ENCODE data around the gene SPACDR.
"Not testable (repeated sequence)": the region's sequence is repeated elsewhere in the genome, so short reads cannot be mapped to it uniquely, and the experiment has no call there.

SPACDR gene

GRCh38 chr7:100441641-100442535, 22.2 kb downstream of the SPACDR start:
- H3K4me3 ChIP-seq (ENCODE audit: low read depth, low read length) = no peak overlapping the region
- H3K27ac ChIP-seq (ENCODE audit: low read depth, low read length) = no peak overlapping the region
- H3K9ac ChIP-seq (ENCODE audit: low read length) = no peak overlapping the region
- H3K36me3 ChIP-seq (ENCODE audit: control insufficient read depth, insufficient read depth, low read length) = no peaks in the 10 kb centered on the region
- no peaks in the 10 kb centered on the region for H3K9me3 ChIP-seq (ENCODE audit: control insufficient read depth, insufficient read depth, low read depth, low read length)
- no peaks in the 10 kb centered on the region for H3K27me3 ChIP-seq (ENCODE audit: control insufficient read depth, insufficient read depth, low read length)
- peaks cover 9% of the 10 kb centered on the region for H3K4me1 ChIP-seq (ENCODE audit: control insufficient read depth, insufficient read depth, low read length)

- H3K9me3 ChIP-seq (ENCODE audit: control insufficient read depth, insufficient read depth, low read depth, low read length); H3K4me1 ChIP-seq (ENCODE audit: control insufficient read depth, insufficient read depth, low read length); H3K4me3 ChIP-seq (ENCODE audit: low read depth, low read length); H3K36me3 ChIP-seq (ENCODE audit: control insufficient read depth, insufficient read depth, low read length); H3K27me3 ChIP-seq (ENCODE audit: control insufficient read depth, insufficient read depth, low read length); H3K27ac ChIP-seq (ENCODE audit: low read depth, low read length); H3K9ac ChIP-seq (ENCODE audit: low read length): not testable (repeated sequence)
Observed at GRCh38 chr7:100439244-100439643, 24.8 kb downstream of the SPACDR start.

GRCh38 chr7:100438731-100439130, 25.3 kb downstream of the SPACDR start:
- H3K9ac ChIP-seq (ENCODE audit: low read length); H3K27me3 ChIP-seq (ENCODE audit: control insufficient read depth, insufficient read depth, low read length); H3K4me1 ChIP-seq (ENCODE audit: control insufficient read depth, insufficient read depth, low read length); H3K4me3 ChIP-seq (ENCODE audit: low read depth, low read length); H3K27ac ChIP-seq (ENCODE audit: low read depth, low read length); H3K9me3 ChIP-seq (ENCODE audit: control insufficient read depth, insufficient read depth, low read depth, low read length): not testable (repeated sequence)
- peaks cover 11% of the 10 kb centered on the region for H3K36me3 ChIP-seq (ENCODE audit: control insufficient read depth, insufficient read depth, low read length)

GRCh38 chr7:100438172-100438571, 25.9 kb downstream of the SPACDR start:
- Histone ChIP-seq H3K36me3 (ENCODE audit: control insufficient read depth, insufficient read depth, low read length) (peaks cover 17% of the 10 kb centered on the region), H3K27ac (ENCODE audit: low read depth, low read length) (no peak overlapping the region), H3K27me3 (ENCODE audit: control insufficient read depth, insufficient read depth, low read length) (no peaks in the 10 kb centered on the region), H3K9ac (ENCODE audit: low read length) (no peak overlapping the region), H3K4me3 (ENCODE audit: low read depth, low read length) (no peak overlapping the region), H3K9me3 (ENCODE audit: control insufficient read depth, insufficient read depth, low read depth, low read length) (no peaks in the 10 kb centered on the region), H3K4me1 (ENCODE audit: control insufficient read depth, insufficient read depth, low read length) (0 out of 2 replicates have a peak, but pooled peaks cover 9% of the 10 kb centered on the region)

- Histone ChIP-seq H3K4me3 (ENCODE audit: low read depth, low read length) (0 out of 2 replicates have a peak overlapping the region, but pooled peaks have one; percentile 49), H3K36me3 (ENCODE audit: control insufficient read depth, insufficient read depth, low read length) (peaks cover 25% of the 10 kb centered on the region), H3K4me1 (ENCODE audit: control insufficient read depth, insufficient read depth, low read length) (0 out of 2 replicates have a peak, but pooled peaks cover 10% of the 10 kb centered on the region), H3K27me3 (ENCODE audit: control insufficient read depth, insufficient read depth, low read length) (no peaks in the 10 kb centered on the region), H3K27ac (ENCODE audit: low read depth, low read length) (no peak overlapping the region), H3K9me3 (ENCODE audit: control insufficient read depth, insufficient read depth, low read depth, low read length) (no peaks in the 10 kb centered on the region), H3K9ac (ENCODE audit: low read length) (no peak overlapping the region)
Observed at GRCh38 chr7:100437150-100438100, 26.6 kb downstream of the SPACDR start.

- no peaks in the 10 kb centered on the region for H3K9me3 ChIP-seq (ENCODE audit: control insufficient read depth, insufficient read depth, low read depth, low read length)
- peak overlapping the region; percentile 82 for H3K27ac ChIP-seq (ENCODE audit: low read depth, low read length)
- peaks cover 24% of the 10 kb centered on the region for H3K4me1 ChIP-seq (ENCODE audit: control insufficient read depth, insufficient read depth, low read length)
Observed at GRCh38 chr7:100435401-100436304, 28.4 kb downstream of the SPACDR start.

GRCh38 chr7:100434297-100435144, 29.5 kb downstream of the SPACDR start:
- H3K27ac ChIP-seq (ENCODE audit: low read depth, low read length) = no peak overlapping the region
- H3K9ac ChIP-seq (ENCODE audit: low read length) = no peak overlapping the region
- H3K4me1 ChIP-seq (ENCODE audit: control insufficient read depth, insufficient read depth, low read length) = peaks cover 26% of the 10 kb centered on the region
- no peaks in the 10 kb centered on the region for H3K27me3 ChIP-seq (ENCODE audit: control insufficient read depth, insufficient read depth, low read length)
- H3K4me3 ChIP-seq (ENCODE audit: low read depth, low read length) = peak overlapping the region; percentile 99
- H3K9me3 ChIP-seq (ENCODE audit: control insufficient read depth, insufficient read depth, low read depth, low read length) = no peaks in the 10 kb centered on the region
- peaks cover 43% of the 10 kb centered on the region for H3K36me3 ChIP-seq (ENCODE audit: control insufficient read depth, insufficient read depth, low read length)

More at GRCh38 chr7:100435401-100436304, 28.4 kb downstream of the SPACDR start:
- Histone ChIP-seq H3K4me3 (ENCODE audit: low read depth, low read length) (peak overlapping the region; percentile 99), H3K27me3 (ENCODE audit: control insufficient read depth, insufficient read depth, low read length) (no peaks in the 10 kb centered on the region), H3K36me3 (ENCODE audit: control insufficient read depth, insufficient read depth, low read length) (peaks cover 42% of the 10 kb centered on the region), H3K9ac (ENCODE audit: low read length) (peak overlapping the region; percentile 93)

GRCh38 chr7:100433592-100434296, 30.3 kb downstream of the SPACDR start:
- Histone ChIP-seq H3K4me3 (ENCODE audit: low read depth, low read length) (no peak overlapping the region), H3K9ac (ENCODE audit: low read length) (no peak overlapping the region), H3K27me3 (ENCODE audit: control insufficient read depth, insufficient read depth, low read length) (no peaks in the 10 kb centered on the region), H3K27ac (ENCODE audit: low read depth, low read length) (no peak overlapping the region), H3K9me3 (ENCODE audit: control insufficient read depth, insufficient read depth, low read depth, low read length) (no peaks in the 10 kb centered on the region), H3K4me1 (ENCODE audit: control insufficient read depth, insufficient read depth, low read length) (peaks cover 26% of the 10 kb centered on the region), H3K36me3 (ENCODE audit: control insufficient read depth, insufficient read depth, low read length) (peaks cover 43% of the 10 kb centered on the region)

- no peak overlapping the region for H3K27ac ChIP-seq (ENCODE audit: low read depth, low read length)
- H3K4me3 ChIP-seq (ENCODE audit: low read depth, low read length) = no peak overlapping the region
- no peaks in the 10 kb centered on the region for H3K9me3 ChIP-seq (ENCODE audit: control insufficient read depth, insufficient read depth, low read depth, low read length)
- H3K4me1 ChIP-seq (ENCODE audit: control insufficient read depth, insufficient read depth, low read length) = peaks cover 26% of the 10 kb centered on the region
- no peak overlapping the region for H3K9ac ChIP-seq (ENCODE audit: low read length)
- no peaks in the 10 kb centered on the region for H3K27me3 ChIP-seq (ENCODE audit: control insufficient read depth, insufficient read depth, low read length)
- H3K36me3 ChIP-seq (ENCODE audit: control insufficient read depth, insufficient read depth, low read length) = peaks cover 43% of the 10 kb centered on the region
Observed at GRCh38 chr7:100433276-100433591, 30.8 kb downstream of the SPACDR start.

Measured in HUES6 (cell line).